K562 (cell line): ENCODE results near the gene SLCO3A1. TPM values are rescaled to one million over a fixed set of nuclear protein-coding genes. Genes with fewer than 3 reads are reported as not detected.

Experiments
- ATAC-seq: fragments of 200-7000 bp; cut with Tn5 transposase; 3 replicates; pipeline ENCODE4 v1.9.1; 2020; ENCODE audit warnings: moderate library complexity
- BruUV-seq: library from RNA; stranded (reverse); fragments of 400-500 nt; replicated peaks from 2 replicates; lab custom pipeline; 2021; lab: Mats Ljungman, UMichigan
- CTCF ChIA-PET: fragments of 300-600 bp; formaldehyde crosslinking; extraction: SDS; loops from one replicate; lab custom pipeline; 2021; ENCODE audit warnings: low intra/inter-chr PET ratio; lab: Yijun Ruan, JAX
- POLR2A ChIA-PET: fragments of 300-600, 350-650 bp; sonication (Branson Sonifier 250); formaldehyde crosslinking; extraction: SDS; loops from one replicate; lab custom pipeline; 2021; ENCODE audit warnings: antibody characterized with exemption, inconsistent platforms; lab: Yijun Ruan, JAX
- DNase-seq, 4 experiments: peaks; one replicate each; pipeline versions ENCODE4 v3.0.0 to v3.0.0-alpha.2; 2011 to 2018; ENCODE audit warnings: low spot score in 3 of 4, mixed read lengths in 3 of 4; ENCODE audit errors: extremely low read depth in 1 of 4
- FAIRE-seq: peaks from 2 replicates; lab custom pipeline; 2011; peaks lifted over from hg19 to GRCh38; lab: Jason Lieb, UNC
- H2AFZ ChIP-seq: 2 replicates; pipeline ENCODE4 v1.6.0; 2011; ENCODE audit warnings: low read depth, low read length, control low read depth, inconsistent platforms
- H3K27ac ChIP-seq: fragments of 200-600 bp; 3 replicates; pipeline ENCODE4 v1.8.0; 2011; ENCODE audit warnings: low read depth, mild to moderate bottlenecking, control low read depth, inconsistent platforms, low read length, moderate library complexity, mixed read lengths; ENCODE audit errors: extremely low read depth
- H3K27me3 ChIP-seq, 2 experiments: fragments of 300-600 bp in 1 of 2; 2 replicates in 1 of 2; 3 replicates in 1 of 2; pipeline versions ENCODE4 v1.6.0 to v1.8.0; 2011; ENCODE audit warnings: inconsistent platforms in 2 of 2, low read length in 2 of 2, mild to moderate bottlenecking in 1 of 2, mixed read lengths in 1 of 2, moderate library complexity in 1 of 2; ENCODE audit not compliant: control insufficient read depth in 2 of 2, insufficient read depth in 2 of 2
- H3K36me3 ChIP-seq: fragments of 300-600 bp; 3 replicates; pipeline ENCODE4 v1.8.0; 2011; ENCODE audit warnings: mild to moderate bottlenecking, low read length, inconsistent platforms; ENCODE audit not compliant: control insufficient read depth, insufficient read depth
- H3K4me1 ChIP-seq, 2 experiments: fragments of 200-600 bp in 1 of 2; replicated peaks in 1 of 2; 2 replicates in 1 of 2; 3 replicates in 1 of 2; pipeline versions ENCODE4 v1.5.1 to v1.8.0; 2011; ENCODE audit warnings: inconsistent platforms in 2 of 2, low read length in 2 of 2, mild to moderate bottlenecking in 1 of 2, mixed read lengths in 1 of 2, moderate library complexity in 1 of 2; ENCODE audit not compliant: control insufficient read depth in 2 of 2, insufficient read depth in 2 of 2
- H3K4me2 ChIP-seq: 2 replicates; pipeline ENCODE4 v1.6.1; 2011; ENCODE audit warnings: low read length, control low read depth, inconsistent platforms, mixed read lengths; ENCODE audit not compliant: insufficient read depth
- H3K4me3 ChIP-seq: fragments of 200-600 bp; sonication (generic), shearing (Covaris generic); 2 replicates; pipeline ENCODE4 v1.5.1; 2016; ENCODE audit warnings: control low read depth, inconsistent platforms
- H3K79me2 ChIP-seq: fragments of 200-600 bp; 3 replicates; pipeline ENCODE4 v1.8.0; 2011; ENCODE audit warnings: low read length, inconsistent platforms; ENCODE audit not compliant: control insufficient read depth, insufficient read depth
- H3K9ac ChIP-seq, 2 experiments: 2 replicates each; pipeline versions ENCODE4 v1.6.0 to v1.6.1; 2011; ENCODE audit warnings: low read depth in 2 of 2, low read length in 2 of 2, control low read depth in 1 of 2, inconsistent platforms in 1 of 2, mild to moderate bottlenecking in 1 of 2, mixed read lengths in 1 of 2; ENCODE audit not compliant: insufficient read depth in 1 of 2
- H3K9me1 ChIP-seq: one replicate; pipeline ENCODE4 v1.6.0; 2011; ENCODE audit warnings: inconsistent platforms, mild to moderate bottlenecking, low read length, moderate library complexity; ENCODE audit not compliant: control insufficient read depth, insufficient read depth
- H3K9me3 ChIP-seq: replicated peaks from 2 replicates; pipeline ENCODE4 v1.5.1; 2011; ENCODE audit warnings: low read depth, low read length, inconsistent platforms; ENCODE audit not compliant: control insufficient read depth, insufficient read depth
- H4K20me1 ChIP-seq: replicated peaks from 2 replicates; pipeline ENCODE4 v1.6.1; 2011; ENCODE audit warnings: low read length, inconsistent platforms, mixed read lengths; ENCODE audit not compliant: control insufficient read depth, insufficient read depth
- FOXM1 ChIP-seq, 2 experiments: fragments of 450-650 bp in 1 of 2; sonication (generic) in 1 of 2; formaldehyde crosslinking in 1 of 2; IDR thresholded peaks; 2 replicates each; pipeline versions ENCODE4 v1.6.1 to v1.9.0; 2017 to 2022; ENCODE audit warnings: low read depth in 2 of 2, mild to moderate bottlenecking in 2 of 2, missing genetic modification reagents in 1 of 2, moderate library complexity in 1 of 2
- HBP1 ChIP-seq: fragments of 450-650 bp; formaldehyde crosslinking; IDR thresholded peaks from 2 replicates; pipeline ENCODE4 v1.4.0; 2022; ENCODE audit warnings: missing genetic modification characterization
- HEY1 ChIP-seq: fragments of 250-450 bp; sonication (Bioruptor Pico); IDR thresholded peaks from 2 replicates; pipeline ENCODE4 v1.5.0; 2020; ENCODE audit warnings: mild to moderate bottlenecking, moderate library complexity, borderline replicate concordance
- PTRF ChIP-seq: fragments of 450-650 bp; IDR thresholded peaks from 2 replicates; pipeline ENCODE4 v1.6.1; 2016; ENCODE audit warnings: mild to moderate bottlenecking, missing genetic modification characterization, missing compliant biosample characterization
- RBM25 ChIP-seq: fragments of 200-400 bp; formaldehyde crosslinking; IDR thresholded peaks from 2 replicates; pipeline ENCODE4 v1.6.1; 2018; ENCODE audit warnings: low read length, low read depth, moderate library complexity; ENCODE audit not compliant: severe bottlenecking
- TGIF2 ChIP-seq: sonication (generic); formaldehyde crosslinking; IDR thresholded peaks from 2 replicates; pipeline ENCODE4 v1.8.1; 2022; ENCODE audit warnings: mild to moderate bottlenecking, missing genetic modification reagents, moderate library complexity
- ZBTB17 ChIP-seq: fragments of 450-650 bp; formaldehyde crosslinking; IDR thresholded peaks from 2 replicates; pipeline ENCODE4 v1.4.0; 2020; ENCODE audit warnings: mild to moderate bottlenecking
- ZNF146 ChIP-seq: IDR thresholded peaks from one replicate; pipeline ENCODE4 v1.6.1; 2018; ENCODE audit warnings: missing compliant biosample characterization; ENCODE audit not compliant: unreplicated experiment
- WGBS: fragments of 100-300 bp; shearing (Covaris generic); methylation state at CpG from one replicate; pipeline ENCODE4 v1.1.6; 2016; ENCODE audit warnings: low coverage, mixed read lengths; ENCODE audit not compliant: insufficient coverage; ENCODE audit errors: missing lambda C conversion rate; 5-methylcytosine and 5-hydroxymethylcytosine counted together
- in situ Hi-C: fragments of 300-500 bp; cut with MboI; formaldehyde crosslinking; loops from 4 replicates; pipeline ENCODE4 v1.15.0; 2018; ENCODE audit warnings: inconsistent platforms, mixed read lengths
- intact Hi-C: fragments of 100-400 bp; cut with micrococcal nuclease; formaldehyde crosslinking; loops from 2 replicates; pipeline ENCODE4 v1.14.2; 2022
- polyA plus RNA-seq, 8 experiments: library from polyadenylated mRNA; depleted of rRNA in 4 of 8; stranded (reverse) in 5 of 8; unstranded in 3 of 8; fragments of >200 nt; fragmentation: Nextera tagmentation in 2 of 8; fragmentation: Illumina TruSeq in 1 of 8; extraction: Ambion mirVana in 2 of 8; extraction: Trizol in 1 of 8; gene quantifications; 2 replicates each; pipeline versions ENCODE4 v1.2.1 to v1.2.3, GENCODE V29; 2011 to 2014; ENCODE audit warnings: inconsistent platforms in 1 of 8, missing spikeins in 1 of 8
- total RNA-seq, 7 experiments: library from RNA; depleted of rRNA in 6 of 7; stranded (reverse); fragments of >200 nt in 6 of 7; fragmentation: Illumina TruSeq in 2 of 7; extraction: Trizol in 2 of 7; gene quantifications; 2 replicates each; pipeline versions ENCODE4 v1.2.1 to v1.2.3, GENCODE V29; 2011 to 2021; ENCODE audit warnings: low replicate concordance in 1 of 7

The SLCO3A1 gene
- total and polyA plus RNA-seq, 9 of the 15 experiments (the other 6 are each of a cell fraction or from before 2014, with no cell fraction given) = 0.01 to 0.84 (median 0.06) TPM; not detected in 3

- Histone ChIP-seq H3K4me1 (no peaks in the 10 kb centered on the region), H3K79me2 (no peaks in the 10 kb centered on the region), H4K20me1 (no peaks in the 10 kb centered on the region), H3K27ac (no peak overlapping the region), H3K9me3 (no peaks in the 10 kb centered on the region), H3K36me3 (no peaks in the 10 kb centered on the region), H3K9me1 (no peaks in the 10 kb centered on the region), H2AFZ (no peak overlapping the region), H3K9ac (no peak overlapping the region), H3K4me3 (no peak overlapping the region), H3K27me3 (peaks cover 0 to 11% of the 10 kb centered on the region in 2 experiments; a peak in 2 of 5 replicates), H3K4me2 (no peak overlapping the region)
- no peak for DNase-seq
- in situ Hi-C loops = no loop called here
- ChIA-PET POLR2A (no interaction called here), CTCF (no interaction called here)
- 2% methylated on average over 9 of the region's 9 CpGs for WGBS
- BruUV-seq = no TSS peak
- intact Hi-C loops = no loop called here
- no peak for TF ChIP-seq ZBTB17 (CRISPR knock-in tag)
- TF ChIP-seq RBM25 = no peak
- TF ChIP-seq TGIF2 (CRISPR knock-in tag) = no peak
- no peak for TF ChIP-seq FOXM1 (IDR thresholded peaks at IDR 0.05; ENCODE audit: low read depth)
- TF ChIP-seq FOXM1 (CRISPR knock-in tag; IDR thresholded peaks at IDR 0.05; ENCODE audit: low read depth) = no peak
- no peak for TF ChIP-seq HEY1
- no peak for TF ChIP-seq HBP1 (CRISPR knock-in tag)
- no peak for TF ChIP-seq PTRF (tag)
- TF ChIP-seq ZNF146 (CRISPR knock-in tag) = no peak
- FAIRE-seq = no peak
- ATAC-seq = no peak
Observed at GRCh38 chr15:92155934-92156333, 302.4 kb downstream of the SLCO3A1 start.
